Measurements from ENCODE around the gene GPD1. TPM values are rescaled to one million over a fixed set of nuclear protein-coding genes. Genes with fewer than 3 reads are reported as not detected.
A peak's percentile ranks its signal among the peaks of the same experiment; 100 is the strongest.

The GPD1 gene
- total and polyA plus RNA-seq, 9 of the 15 experiments (the other 6 are each of a cell fraction or from before 2014, with no cell fraction given) = 0.13 to 1.00 (median 0.55) TPM

DNA sequence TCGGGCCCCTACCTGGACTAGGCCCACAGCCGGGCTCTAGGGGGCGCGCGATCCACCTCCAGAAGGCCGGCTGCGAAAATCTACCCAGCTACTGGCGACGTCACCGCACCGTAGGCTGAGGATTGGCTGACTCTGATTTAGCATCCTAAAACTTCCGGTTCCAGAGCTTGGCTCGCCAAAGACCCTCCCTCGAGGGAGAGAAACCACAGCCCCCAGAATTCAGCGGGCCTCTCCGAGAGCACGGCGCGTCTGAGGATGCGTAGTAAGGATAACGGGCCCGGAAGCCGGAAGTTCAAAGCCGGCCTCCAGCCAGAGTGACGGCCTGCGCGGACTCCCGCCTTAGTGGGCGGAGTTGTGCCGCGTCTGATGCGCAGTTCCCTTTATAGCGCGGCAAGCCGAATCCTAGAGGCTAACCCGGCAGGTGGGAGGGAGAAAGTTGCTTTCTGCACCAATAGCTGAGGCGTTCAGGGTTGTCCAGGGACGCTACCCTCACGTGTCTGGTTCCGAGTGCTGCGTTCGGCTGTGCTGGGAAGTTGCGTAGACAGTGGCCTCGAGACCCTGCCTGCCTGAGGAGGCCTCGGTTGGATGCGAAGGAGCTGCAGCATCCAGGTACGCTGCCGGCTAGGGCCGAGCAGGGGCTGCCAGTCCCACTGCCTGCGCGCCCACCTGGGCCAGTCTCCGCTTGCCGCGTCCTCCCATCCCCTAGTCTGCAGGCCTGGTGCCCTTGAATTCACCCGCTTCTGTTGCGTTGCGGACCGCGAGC lies 8.1 kb downstream of the GPD1 start, which contains the start of gene COX14 (continued):
- TF ChIP-seq, protein P1, sequence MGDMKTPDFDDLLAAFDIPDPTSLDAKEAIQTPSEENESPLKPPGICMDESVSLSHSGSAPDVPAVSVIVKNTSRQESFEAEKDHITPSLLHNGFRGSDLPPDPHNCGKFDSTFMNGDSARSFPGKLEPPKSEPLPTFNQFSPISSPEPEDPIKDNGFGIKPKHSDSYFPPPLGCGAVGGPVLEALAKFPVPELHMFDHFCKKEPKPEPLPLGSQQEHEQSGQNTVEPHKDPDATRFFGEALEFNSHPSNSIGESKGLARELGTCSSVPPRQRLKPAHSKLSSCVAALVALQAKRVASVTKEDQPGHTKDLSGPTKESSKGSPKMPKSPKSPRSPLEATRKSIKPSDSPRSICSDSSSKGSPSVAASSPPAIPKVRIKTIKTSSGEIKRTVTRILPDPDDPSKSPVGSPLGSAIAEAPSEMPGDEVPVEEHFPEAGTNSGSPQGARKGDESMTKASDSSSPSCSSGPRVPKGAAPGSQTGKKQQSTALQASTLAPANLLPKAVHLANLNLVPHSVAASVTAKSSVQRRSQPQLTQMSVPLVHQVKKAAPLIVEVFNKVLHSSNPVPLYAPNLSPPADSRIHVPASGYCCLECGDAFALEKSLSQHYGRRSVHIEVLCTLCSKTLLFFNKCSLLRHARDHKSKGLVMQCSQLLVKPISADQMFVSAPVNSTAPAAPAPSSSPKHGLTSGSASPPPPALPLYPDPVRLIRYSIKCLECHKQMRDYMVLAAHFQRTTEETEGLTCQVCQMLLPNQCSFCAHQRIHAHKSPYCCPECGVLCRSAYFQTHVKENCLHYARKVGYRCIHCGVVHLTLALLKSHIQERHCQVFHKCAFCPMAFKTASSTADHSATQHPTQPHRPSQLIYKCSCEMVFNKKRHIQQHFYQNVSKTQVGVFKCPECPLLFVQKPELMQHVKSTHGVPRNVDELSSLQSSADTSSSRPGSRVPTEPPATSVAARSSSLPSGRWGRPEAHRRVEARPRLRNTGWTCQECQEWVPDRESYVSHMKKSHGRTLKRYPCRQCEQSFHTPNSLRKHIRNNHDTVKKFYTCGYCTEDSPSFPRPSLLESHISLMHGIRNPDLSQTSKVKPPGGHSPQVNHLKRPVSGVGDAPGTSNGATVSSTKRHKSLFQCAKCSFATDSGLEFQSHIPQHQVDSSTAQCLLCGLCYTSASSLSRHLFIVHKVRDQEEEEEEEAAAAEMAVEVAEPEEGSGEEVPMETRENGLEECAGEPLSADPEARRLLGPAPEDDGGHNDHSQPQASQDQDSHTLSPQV (IDR thresholded peaks at IDR 0.05) = no peak
- TF ChIP-seq, protein P2, sequence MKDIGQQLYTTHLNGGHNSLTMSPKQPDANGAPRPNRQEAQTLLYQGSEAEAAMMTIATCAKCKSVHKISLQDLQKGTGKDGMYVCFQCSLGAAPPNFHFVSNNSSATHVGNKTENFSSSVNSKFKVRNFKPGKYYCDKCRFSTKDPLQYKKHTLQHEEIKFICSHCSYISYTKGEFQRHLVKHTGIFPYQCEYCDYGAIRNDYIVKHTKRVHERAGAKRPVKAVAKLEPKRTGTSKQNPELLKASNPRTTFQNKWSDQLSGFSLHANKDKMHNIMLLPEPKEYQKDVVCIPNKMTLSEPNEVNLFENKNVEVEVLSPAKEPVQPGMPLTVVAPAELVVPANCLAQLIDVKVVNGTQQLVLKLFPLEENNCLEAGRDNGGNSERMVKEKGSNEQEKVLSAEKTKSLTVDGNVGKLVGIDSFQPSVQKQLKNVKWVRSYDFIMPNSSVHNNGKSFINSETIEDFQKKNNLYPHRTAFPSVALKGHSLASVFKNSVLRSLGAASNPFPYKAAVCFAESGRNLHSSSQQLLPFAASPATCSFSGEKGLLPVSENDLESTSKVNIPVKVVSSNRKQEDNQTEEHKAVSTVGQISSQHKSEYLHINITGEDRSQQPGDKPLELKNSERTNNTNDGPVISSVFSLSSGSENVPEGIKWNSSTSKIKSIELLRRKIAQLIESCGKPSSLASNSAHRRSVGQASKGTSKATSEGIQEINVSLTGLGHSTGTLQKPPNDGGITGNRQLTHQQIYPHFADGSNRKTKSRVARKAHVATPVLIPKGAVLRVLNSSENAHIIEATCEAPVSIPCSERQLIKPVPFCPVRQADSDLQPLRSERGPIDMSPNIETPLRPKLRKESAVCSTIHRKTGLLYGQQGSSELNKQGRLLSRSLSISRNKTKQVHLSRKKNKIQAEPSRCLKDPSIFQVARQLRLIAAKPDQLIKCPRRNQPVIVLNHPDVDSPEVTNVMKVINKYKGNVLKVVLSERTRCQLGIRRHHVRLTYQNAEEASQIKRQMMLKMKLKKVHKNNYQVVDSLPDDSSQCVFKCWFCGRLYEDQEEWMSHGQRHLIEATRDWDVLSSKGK (CRISPR knock-in tag; IDR thresholded peaks at IDR 0.05) = no peak
- TF ChIP-seq SAP30 (IDR thresholded peaks at IDR 0.05; ENCODE audit: borderline replicate concordance, insufficient read depth, low read depth, low read length, poor library complexity, severe bottlenecking) (peak; percentile 96), MYBL2 (IDR thresholded peaks at IDR 0.05; ENCODE audit: low read depth) (no peak), MYBL2 (CRISPR knock-in tag; IDR thresholded peaks at IDR 0.05; ENCODE audit: borderline replicate concordance) (no peak), SREBF1 (IDR thresholded peaks at IDR 0.05; ENCODE audit: borderline replicate concordance, low read depth, low read length) (no peak), LCOR (CRISPR knock-in tag; IDR thresholded peaks at IDR 0.05) (peak; percentile 61; the same call in 1 of the 2 replicates), ETS2 (tag; IDR thresholded peaks at IDR 0.05; ENCODE audit: borderline replicate concordance, poor library complexity, severe bottlenecking) (no peak), NFIC (IDR thresholded peaks at IDR 0.05) (no peak), JUND (IDR thresholded peaks at IDR 0.05; ENCODE audit: borderline replicate concordance, low read depth, low read length) (peak; percentile 49), JUND (tag; IDR thresholded peaks at IDR 0.05; ENCODE audit: borderline replicate concordance, low read depth, low read length) (0 out of 3 replicates have a peak, but pooled peaks have one; percentile 12), ZNF12 (CRISPR knock-in tag; IDR thresholded peaks at IDR 0.05) (0 out of 2 replicates have a peak, but pooled peaks have one; percentile 50), SIN3A (IDR thresholded peaks at IDR 0.05; ENCODE audit: borderline replicate concordance in 2 of 2, control insufficient read depth in 1 of 2, low read depth in 2 of 2, low read length in 2 of 2) (peak; percentile 58 to 61; a peak in 1 of 4 replicates), ZNF224 (CRISPR knock-in tag; IDR thresholded peaks at IDR 0.05) (no peak), ZNF79 (CRISPR knock-in tag; IDR thresholded peaks at IDR 0.05; ENCODE audit: low read depth) (no peak), EP400 (IDR thresholded peaks at IDR 0.05) (peak; percentile 78)
- TF ChIP-seq, protein P3, sequence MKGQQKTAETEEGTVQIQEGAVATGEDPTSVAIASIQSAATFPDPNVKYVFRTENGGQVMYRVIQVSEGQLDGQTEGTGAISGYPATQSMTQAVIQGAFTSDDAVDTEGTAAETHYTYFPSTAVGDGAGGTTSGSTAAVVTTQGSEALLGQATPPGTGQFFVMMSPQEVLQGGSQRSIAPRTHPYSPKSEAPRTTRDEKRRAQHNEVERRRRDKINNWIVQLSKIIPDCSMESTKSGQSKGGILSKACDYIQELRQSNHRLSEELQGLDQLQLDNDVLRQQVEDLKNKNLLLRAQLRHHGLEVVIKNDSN (CRISPR knock-in tag; IDR thresholded peaks at IDR 0.05) = peak; percentile 97
